Thyroid gland (tissue), 4 donors: ENCODE data around the gene FBXO38. TPM values are rescaled to one million over a fixed set of nuclear protein-coding genes. Genes with fewer than 3 reads are reported as not detected.

Source experiments
- DNase-seq, 2 donors: peaks; one replicate each; pipeline ENCODE4 v3.0.0-alpha.2; 2019
- H3K27ac ChIP-seq, 3 donors: fragments of 200-600 bp; sonication (generic); 1 replicate in 2 of 3; 2 replicates in 1 of 3; pipeline ENCODE4 v1.5.1; 2016 to 2019; ENCODE audit warnings: mild to moderate bottlenecking in 1 of 3, moderate library complexity in 1 of 3
- H3K27me3 ChIP-seq: fragments of 200-600 bp; sonication (generic); one replicate; pipeline ENCODE4 v1.5.1; 2019
- H3K36me3 ChIP-seq, 2 donors: fragments of 200-600 bp; sonication (generic); one replicate each; pipeline ENCODE4 v1.5.1; 2016 to 2019
- H3K4me1 ChIP-seq, 2 donors: fragments of 200-600 bp; sonication (generic); one replicate each; pipeline ENCODE4 v1.5.1; 2017 to 2019
- H3K4me3 ChIP-seq, 3 donors: fragments of 200-600 bp; sonication (generic); replicated peaks in 1 of 3; 1 replicate in 2 of 3; 2 replicates in 1 of 3; pipeline ENCODE4 v1.5.1; 2016; ENCODE audit warnings: mild to moderate bottlenecking in 1 of 3
- H3K9me3 ChIP-seq: fragments of 200-600 bp; sonication (generic); one replicate; pipeline ENCODE4 v1.5.1; 2017
- POLR2A ChIP-seq, 2 donors: fragments of 450-650 bp; IDR thresholded peaks; one replicate each; pipeline ENCODE4 v1.6.1; 2017; ENCODE audit warnings: antibody characterized with exemption in 2 of 2, mild to moderate bottlenecking in 2 of 2, moderate library complexity in 1 of 2
- WGBS, 2 donors: methylation state at CpG; one replicate each; pipeline ENCODE4 v1.1.5; 2017; 5-methylcytosine and 5-hydroxymethylcytosine counted together
- intact Hi-C: fragments of 100-400 bp; cut with DNase I; formaldehyde crosslinking; loops from one replicate; pipeline ENCODE4 v1.15.1; 2023
- total RNA-seq, 4 donors: library from RNA; depleted of rRNA; stranded (reverse); fragments of >200 nt; gene quantifications; one replicate each; pipeline ENCODE4 v1.2.3, GENCODE V29; 2016
- TF ChIP-seq, protein P1 (sequence below), 6 experiments: fragments of 200-600 bp in 3 of 6; fragments of 450-650 bp in 3 of 6; sonication (generic) in 3 of 6; IDR thresholded peaks; one replicate each; pipeline ENCODE4 v1.5.1; 2016 to 2019; ENCODE audit warnings: antibody characterized with exemption in 6 of 6, mild to moderate bottlenecking in 2 of 6, inconsistent platforms in 1 of 6, moderate library complexity in 1 of 6

Gene FBXO38
- total RNA-seq, 4 donors from 2014 or later = 49.6 to 86.4 (median 64.1) TPM

DNA sequence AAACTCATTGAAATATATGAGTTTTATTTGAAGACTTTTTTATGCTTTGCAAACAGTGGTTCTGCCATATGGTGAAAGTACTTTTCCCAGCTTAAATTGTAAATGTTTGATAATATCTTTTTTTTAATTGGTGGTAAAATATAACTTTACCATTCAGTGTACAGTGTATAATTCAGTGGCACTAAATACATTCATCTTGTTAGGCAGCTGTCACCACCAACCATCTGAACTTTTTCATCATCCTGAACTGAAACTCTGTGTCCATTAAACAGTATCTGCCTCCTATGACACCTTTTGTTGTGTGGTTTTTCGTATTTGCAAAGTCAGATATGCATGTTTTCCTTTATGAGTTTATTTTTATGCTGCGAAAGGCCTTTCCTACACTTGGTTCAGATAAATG, 45.1 kb downstream of the FBXO38 start:
- H3K9me3 ChIP-seq = no peaks in the 10 kb centered on the region
- H3K27ac ChIP-seq = no peak overlapping the region
- H3K4me1 ChIP-seq = no peaks in the 10 kb centered on the region
- no peak for DNase-seq
- peaks cover 45 to 47% of the 10 kb centered on the region in 2 donors for H3K36me3 ChIP-seq
- no peaks in the 10 kb centered on the region for H3K27me3 ChIP-seq
- intact Hi-C loops = no loop called here
- no peak overlapping the region for H3K4me3 ChIP-seq
- no peak for TF ChIP-seq POLR2A (IDR thresholded peaks at IDR 0.05)
- TF ChIP-seq, protein P1, sequence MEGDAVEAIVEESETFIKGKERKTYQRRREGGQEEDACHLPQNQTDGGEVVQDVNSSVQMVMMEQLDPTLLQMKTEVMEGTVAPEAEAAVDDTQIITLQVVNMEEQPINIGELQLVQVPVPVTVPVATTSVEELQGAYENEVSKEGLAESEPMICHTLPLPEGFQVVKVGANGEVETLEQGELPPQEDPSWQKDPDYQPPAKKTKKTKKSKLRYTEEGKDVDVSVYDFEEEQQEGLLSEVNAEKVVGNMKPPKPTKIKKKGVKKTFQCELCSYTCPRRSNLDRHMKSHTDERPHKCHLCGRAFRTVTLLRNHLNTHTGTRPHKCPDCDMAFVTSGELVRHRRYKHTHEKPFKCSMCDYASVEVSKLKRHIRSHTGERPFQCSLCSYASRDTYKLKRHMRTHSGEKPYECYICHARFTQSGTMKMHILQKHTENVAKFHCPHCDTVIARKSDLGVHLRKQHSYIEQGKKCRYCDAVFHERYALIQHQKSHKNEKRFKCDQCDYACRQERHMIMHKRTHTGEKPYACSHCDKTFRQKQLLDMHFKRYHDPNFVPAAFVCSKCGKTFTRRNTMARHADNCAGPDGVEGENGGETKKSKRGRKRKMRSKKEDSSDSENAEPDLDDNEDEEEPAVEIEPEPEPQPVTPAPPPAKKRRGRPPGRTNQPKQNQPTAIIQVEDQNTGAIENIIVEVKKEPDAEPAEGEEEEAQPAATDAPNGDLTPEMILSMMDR (IDR thresholded peaks at IDR 0.05) = no peak
- 94 to 99% methylated on average over 2 of the region's 2 CpGs for WGBS, 2 donors

DNA sequence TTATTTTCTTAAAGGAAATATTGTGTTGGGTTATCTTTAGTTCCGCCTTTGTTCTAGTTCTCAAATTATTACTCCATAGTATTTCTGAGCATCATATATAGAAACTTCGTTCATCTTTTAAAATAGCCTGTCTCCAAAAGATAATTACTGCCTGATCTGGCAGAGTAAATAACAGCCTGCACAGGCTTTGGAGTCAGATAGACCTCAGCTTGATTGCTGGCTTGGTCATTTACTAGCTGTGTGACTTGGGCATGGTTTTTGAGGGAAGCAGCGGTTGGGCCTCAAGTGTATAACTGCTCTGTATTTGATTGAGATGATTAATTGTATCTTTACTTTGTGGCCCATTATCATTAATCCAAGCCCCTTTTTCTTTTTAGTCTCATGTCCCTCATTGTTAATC, 50.1 kb downstream of the FBXO38 start:
- Histone ChIP-seq H3K27me3 (no peaks in the 10 kb centered on the region), H3K4me1 (no peaks in the 10 kb centered on the region), H3K27ac (no peak overlapping the region), H3K36me3 (peaks cover 18 to 28% of the 10 kb centered on the region in 2 donors), H3K4me3 (no peak overlapping the region), H3K9me3 (no peaks in the 10 kb centered on the region)
- WGBS, 2 donors = 96 to 98% methylated on average over 3 of the region's 3 CpGs
- TF ChIP-seq, protein P1 (IDR thresholded peaks at IDR 0.05) = no peak
- TF ChIP-seq POLR2A (IDR thresholded peaks at IDR 0.05) = no peak
- DNase-seq = no peak
- intact Hi-C loops = no loop called here

DNA sequence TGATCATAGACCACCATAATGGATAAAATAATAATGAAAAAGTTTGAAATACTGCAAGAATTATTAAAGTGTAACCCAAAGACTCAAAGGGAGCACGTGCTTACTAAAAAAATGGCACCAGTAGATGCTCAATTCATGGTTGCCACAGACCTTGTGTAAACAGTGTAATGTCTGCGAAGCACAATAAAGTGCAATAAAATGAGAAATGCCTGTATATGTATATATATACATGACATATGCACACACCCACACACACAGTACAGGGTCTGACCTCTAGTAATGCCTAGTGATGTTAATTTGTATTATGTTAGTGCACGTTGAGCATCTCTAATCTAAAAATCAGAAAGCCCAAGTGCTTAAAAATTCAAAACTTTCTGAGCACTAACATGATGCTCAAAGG, 52.3 kb downstream of the FBXO38 start:
- no peaks in the 10 kb centered on the region for H3K4me1 ChIP-seq
- H3K36me3 ChIP-seq = peaks cover 26 to 41% of the 10 kb centered on the region in 2 donors
- no peaks in the 10 kb centered on the region for H3K27me3 ChIP-seq
- no peak overlapping the region for H3K4me3 ChIP-seq
- H3K27ac ChIP-seq = no peak overlapping the region
- no peak for DNase-seq
- TF ChIP-seq, protein P1 (IDR thresholded peaks at IDR 0.05) = no peak
- no peak for TF ChIP-seq POLR2A (IDR thresholded peaks at IDR 0.05)
- WGBS, 2 donors = 96% methylated on average over 3 of the region's 3 CpGs
- H3K9me3 ChIP-seq = no peaks in the 10 kb centered on the region
- intact Hi-C loops = no loop called here

DNA sequence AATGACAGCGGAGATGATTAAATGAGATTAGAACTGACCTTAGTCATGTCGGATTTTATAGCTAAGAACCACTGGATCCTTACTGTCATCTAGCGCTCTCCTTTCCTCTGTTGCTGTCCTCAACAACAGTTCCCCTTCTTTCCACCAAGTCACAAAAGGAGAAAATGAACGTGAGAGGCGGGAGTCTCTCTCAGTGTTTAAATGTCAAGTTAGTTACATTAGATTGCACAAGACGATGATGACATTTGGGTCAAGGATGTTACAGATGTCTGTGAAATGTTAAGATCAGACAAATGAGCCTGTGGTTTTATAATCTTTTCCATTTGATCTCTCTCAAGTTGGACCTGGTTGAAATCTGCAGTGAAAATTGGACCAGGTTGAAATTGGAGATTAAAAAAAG, 53.5 kb downstream of the FBXO38 start:
- Histone ChIP-seq H3K9me3 (no peaks in the 10 kb centered on the region), H3K36me3 (peaks cover 36 to 52% of the 10 kb centered on the region in 2 donors), H3K27me3 (no peaks in the 10 kb centered on the region), H3K27ac (no peak overlapping the region), H3K4me1 (no peaks in the 10 kb centered on the region), H3K4me3 (no peak overlapping the region)
- intact Hi-C loops = no loop called here
- no peak for DNase-seq
- TF ChIP-seq POLR2A (IDR thresholded peaks at IDR 0.05) = no peak
- TF ChIP-seq, protein P1 (IDR thresholded peaks at IDR 0.05) = no peak
- 93 to 96% methylated on average over 6 of the region's 6 CpGs for WGBS, 2 donors

DNA sequence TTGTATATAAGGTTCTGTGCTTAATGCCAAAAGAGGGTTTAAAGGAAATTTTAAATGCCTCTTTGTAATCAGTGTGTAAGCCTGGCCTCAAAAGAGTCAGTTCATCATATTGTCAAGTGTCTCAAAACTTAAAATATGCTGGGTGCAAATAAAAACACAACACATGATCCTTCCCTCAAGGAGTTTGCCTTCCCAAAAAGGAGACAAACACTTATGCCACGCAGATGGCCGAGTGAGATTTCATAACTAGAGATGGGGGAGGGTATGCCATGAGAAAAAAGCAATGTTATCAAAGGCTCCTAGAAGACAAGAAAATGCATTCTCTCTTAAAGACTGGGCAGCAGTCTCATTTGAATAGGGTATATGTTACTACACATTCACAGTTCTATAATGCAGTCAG, 55.2 kb downstream of the FBXO38 start:
- Histone ChIP-seq H3K4me3 (no peak overlapping the region), H3K4me1 (no peaks in the 10 kb centered on the region), H3K9me3 (no peaks in the 10 kb centered on the region), H3K27me3 (no peaks in the 10 kb centered on the region), H3K36me3 (peaks cover 36 to 46% of the 10 kb centered on the region in 2 donors), H3K27ac (no peak overlapping the region)
- no peak for TF ChIP-seq POLR2A (IDR thresholded peaks at IDR 0.05)
- TF ChIP-seq, protein P1 (IDR thresholded peaks at IDR 0.05) = no peak
- WGBS, 2 donors = 90 to 92% methylated on average over 2 of the region's 2 CpGs
- intact Hi-C loops = no loop called here
- DNase-seq = no peak
